GM21390 (cell line): ENCODE results near the gene HPS6.
"Not testable (repeated sequence)": the region's sequence is repeated elsewhere in the genome, so short reads cannot be mapped to it uniquely, and the experiment has no call there.

Source experiments
- ATAC-seq: cut with Tn5 transposase; IDR thresholded peaks from one replicate; pipeline ENCODE4 v1.9.1; 2021; ENCODE audit not compliant: unreplicated experiment

The HPS6 gene

GRCh38 chr10:102064868-102065560 lies at the start of gene HPS6:
HPS6 (plus strand) TSS chr10:102065349; CDS start chr10:102065475, 126 bp downstream.
- peak; percentile 93 for ATAC-seq

DNA sequence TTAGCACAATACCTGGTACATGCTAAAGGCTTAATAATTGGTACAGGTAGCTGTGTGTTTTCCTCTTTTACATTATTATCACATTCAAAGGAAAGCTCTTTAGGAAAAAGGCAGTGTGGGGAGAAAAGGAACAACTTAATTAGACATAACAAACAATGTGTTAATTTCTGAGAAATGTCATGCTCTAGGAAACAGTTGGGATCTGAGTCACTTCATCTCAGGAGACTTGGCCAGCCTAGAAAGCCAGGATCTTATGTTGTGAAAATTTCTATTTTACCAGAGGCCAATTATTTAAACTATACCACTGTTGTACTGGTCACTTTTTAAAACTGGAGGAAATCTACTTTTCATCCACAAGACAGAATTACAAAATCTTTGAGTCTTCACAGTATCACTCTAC lies 48.7 kb upstream of the HPS6 start:
- ATAC-seq = no peak

DNA sequence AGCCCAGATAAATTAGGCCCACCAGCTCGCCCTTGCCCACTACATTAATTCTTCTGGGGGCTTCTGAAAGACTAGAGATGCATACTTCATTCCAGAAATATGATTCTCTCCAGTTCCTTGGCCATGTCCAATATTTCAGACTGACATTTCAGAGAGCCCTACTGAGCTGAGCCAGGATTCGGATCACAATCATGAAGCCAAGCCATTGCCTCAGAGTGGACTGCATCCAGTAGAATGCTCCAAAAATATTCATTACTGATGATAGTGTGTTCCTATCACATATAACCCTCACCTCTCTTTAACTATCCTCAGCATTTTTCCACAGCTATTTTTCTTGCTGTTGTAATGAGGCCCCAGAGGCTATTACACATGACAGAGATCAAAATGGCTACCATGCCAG lies 47.9 kb upstream of the HPS6 start:
- ATAC-seq = no peak

DNA sequence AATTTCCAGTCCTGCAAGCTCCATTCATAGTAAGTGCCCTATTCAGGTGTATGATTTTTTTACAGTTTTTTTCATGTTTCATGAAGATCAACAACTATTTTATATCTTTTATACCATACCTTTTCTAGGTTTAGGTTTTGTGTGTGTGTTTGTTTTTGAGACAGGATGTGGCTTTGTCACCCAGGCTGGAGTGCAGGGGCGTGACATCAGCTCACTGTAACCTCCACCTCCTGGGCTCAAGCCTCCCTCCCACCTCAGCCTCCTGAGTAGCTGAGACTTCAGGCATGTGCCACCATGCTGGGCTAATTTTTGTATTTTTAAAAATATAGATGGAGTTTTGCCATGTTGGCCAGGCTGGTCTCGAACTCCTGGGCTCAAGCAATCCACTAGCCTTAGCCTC lies 44.2 kb upstream of the HPS6 start:
- ATAC-seq = no peak

- no peak for ATAC-seq
Measured at GRCh38 chr10:102024799-102025198, 40.4 kb upstream of the HPS6 start.

- ATAC-seq = no peak
Measured at GRCh38 chr10:102027261-102027660, 37.9 kb upstream of the HPS6 start.

DNA sequence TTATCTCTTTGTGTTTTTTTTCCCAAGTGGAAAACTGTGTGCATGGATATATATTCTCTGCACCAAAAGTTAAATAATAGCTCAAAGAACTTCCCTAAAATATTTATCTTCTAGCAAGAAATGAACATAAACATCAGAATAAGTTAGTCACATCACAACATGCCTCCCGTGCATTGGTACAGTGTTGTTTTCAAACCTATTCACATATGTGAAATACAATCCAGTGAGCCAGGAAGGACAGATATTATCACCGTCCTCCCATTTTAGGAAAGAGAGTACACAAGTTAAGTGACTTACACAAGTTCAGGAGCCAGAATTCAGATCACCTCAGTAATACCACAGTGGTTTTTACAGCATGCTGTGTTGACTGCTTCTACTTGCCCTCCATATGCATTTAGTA lies 31.4 kb upstream of the HPS6 start:
- no peak for ATAC-seq

DNA sequence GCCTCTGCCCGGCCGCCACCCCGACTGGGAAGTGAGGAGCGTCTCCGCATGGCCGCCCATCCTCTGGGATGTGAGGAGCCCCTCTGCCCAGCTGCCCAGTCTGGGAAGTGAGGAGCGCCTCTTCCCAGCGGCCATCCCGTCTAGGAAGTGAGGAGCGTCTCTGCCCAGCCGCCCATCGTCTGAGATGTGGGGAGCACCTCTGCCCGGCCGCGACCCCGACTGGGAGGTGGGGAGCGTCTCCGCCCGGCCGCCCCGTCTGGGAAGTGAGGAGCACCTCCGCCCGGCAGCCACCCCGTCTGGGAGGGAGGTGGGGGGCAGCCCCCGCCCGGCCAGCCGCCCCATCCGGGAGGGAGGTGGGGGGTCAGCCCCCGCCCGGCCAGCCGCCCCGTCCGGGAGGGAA lies 29.3 kb upstream of the HPS6 start:
- not testable (repeated sequence) for ATAC-seq

GRCh38 chr10:102038410-102038809 lies 26.7 kb upstream of the HPS6 start:
- no peak for ATAC-seq

GRCh38 chr10:102040305-102041050 lies 24.7 kb upstream of the HPS6 start:
- no peak for ATAC-seq

- no peak for ATAC-seq
Measured at GRCh38 chr10:102045292-102045691, 19.9 kb upstream of the HPS6 start.

- ATAC-seq = no peak
Measured at GRCh38 chr10:102046095-102046494, 19.1 kb upstream of the HPS6 start.

GRCh38 chr10:102054881-102055646 lies 10.1 kb upstream of the HPS6 start:
- not testable (repeated sequence) for ATAC-seq

DNA sequence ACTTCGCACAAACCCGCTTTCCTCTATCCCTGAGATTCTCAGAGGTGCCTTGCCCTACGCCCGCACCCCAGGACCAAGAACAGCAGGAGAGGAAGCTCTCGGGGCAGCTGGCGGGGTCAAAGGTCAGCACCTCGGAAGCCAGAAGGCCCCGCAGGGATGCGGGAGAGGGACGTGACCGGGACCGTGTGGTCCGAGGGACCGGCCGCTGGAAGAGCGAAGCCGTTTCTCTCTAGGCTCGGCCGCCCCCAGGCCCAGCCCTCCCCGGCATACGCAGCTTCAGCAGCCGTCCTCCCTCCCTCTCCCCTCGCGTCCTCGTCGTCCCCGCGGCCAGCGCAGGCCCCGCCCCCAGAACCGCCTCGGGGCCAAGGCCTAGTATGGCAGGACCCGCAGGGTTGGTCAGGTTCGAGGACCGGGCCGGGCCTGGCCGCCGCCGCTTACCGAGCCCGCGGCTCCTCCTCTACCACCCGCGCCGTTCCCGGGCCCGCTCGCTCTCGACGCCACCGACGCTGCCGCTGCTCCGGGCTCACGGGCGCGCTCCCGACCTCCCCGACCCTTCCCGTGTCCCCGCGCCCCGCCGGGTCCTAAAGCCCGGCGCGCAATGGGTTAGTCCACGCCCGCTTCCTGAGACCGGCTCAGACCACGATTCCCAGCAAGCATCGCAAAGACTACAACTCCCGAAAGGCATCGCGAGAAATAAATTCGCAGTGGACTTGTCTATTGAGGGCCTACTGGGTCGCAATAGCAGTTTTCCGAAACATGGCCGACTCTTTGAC lies 9.3 kb upstream of the HPS6 start, which contains the start of gene ARMH3:
TSS of gene ARMH3 (minus strand) at position 527 of the 773 bp plus-strand sequence. CDS start 16,059 bp downstream, outside the sequence.
- ATAC-seq = peak; percentile 93

DNA sequence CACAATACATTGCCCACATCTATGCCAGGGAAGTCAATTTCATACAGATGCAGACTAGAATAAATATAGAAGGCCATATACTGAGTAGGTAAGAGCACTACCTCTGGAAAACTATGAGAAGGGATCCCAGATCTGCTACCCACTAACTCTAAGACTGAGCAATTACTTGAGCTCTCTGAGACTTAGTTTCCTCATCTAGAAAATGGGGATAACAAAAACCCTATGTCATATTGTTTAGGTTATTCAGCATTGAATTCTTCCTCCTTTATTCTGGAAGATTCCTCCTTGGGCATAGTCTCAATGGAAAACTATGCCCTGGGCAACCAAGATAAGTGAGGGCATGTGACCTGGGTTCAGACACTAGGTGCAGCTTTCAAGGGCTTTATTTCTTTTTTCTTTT lies 5.2 kb upstream of the HPS6 start:
- no peak for ATAC-seq

DNA sequence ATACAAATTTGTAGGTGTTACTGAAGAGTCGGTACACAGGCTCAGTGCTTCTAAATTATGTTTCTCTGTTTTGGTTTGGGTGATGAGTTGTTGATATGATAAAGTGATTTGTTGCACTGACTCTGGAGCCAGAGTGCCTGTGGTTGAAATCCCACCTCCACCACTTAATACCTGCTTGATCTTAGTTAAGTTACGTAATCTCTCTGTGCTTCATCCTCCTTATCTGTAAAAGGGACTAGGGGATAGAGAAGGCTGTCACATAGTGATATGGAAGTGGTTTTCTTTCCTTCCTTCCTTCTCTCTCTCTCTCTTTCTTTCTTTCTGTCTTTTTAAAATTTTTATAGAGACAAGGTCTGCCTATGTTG lies 664 bp upstream of the HPS6 start:
- ATAC-seq = no peak

DNA sequence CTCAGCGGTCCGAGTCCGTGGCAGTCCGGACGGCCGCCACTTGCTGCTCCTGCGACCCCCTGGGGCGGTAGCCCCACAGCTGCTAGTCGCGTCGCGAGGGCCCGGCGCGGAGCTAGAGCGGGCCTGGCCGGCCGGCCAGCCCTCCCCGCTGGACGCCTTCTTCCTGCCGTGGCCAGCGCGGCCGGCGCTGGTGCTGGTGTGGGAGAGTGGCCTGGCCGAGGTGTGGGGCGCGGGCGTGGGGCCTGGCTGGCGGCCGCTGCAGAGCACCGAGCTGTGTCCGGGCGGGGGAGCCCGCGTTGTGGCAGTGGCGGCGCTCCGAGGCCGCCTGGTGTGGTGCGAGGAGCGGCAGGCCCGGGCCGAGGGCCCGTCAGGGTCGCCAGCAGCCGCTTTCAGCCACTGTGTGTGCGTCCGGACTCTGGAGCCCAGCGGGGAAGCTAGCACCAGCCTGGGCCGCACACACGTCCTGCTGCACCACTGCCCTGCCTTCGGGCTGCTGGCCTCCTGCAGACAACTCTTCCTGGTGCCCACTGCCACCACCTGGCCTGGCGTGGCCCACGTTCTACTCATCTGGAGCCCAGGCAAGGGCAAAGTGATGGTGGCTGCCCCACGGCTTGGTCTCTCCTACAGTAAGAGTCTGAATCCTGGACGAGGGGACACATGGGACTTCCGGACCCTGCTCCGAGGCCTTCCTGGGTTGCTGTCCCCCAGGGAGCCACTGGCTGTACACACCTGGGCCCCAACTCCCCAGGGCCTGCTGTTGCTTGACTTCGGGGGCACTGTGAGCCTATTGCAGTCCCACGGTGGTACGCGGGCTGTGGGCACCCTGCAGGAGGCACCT lies 631 bp downstream of the HPS6 start:
- peak; percentile 14 for ATAC-seq

- ATAC-seq = no peak
Measured at GRCh38 chr10:102066399-102067088, 1.4 kb downstream of the HPS6 start.

GRCh38 chr10:102067091-102067916 lies 2.2 kb downstream of the HPS6 start:
- no peak for ATAC-seq
